NCI-H2196 (cell line): ENCODE results near the gene TWNK.
A peak's percentile ranks its signal among the peaks of the same experiment; 100 is the strongest.

ENCODE experiments used
- DNase-seq: peaks from one replicate; lab custom pipeline; 2025; ENCODE audit not compliant: unreplicated experiment; lab: John Stamatoyannopoulos, UW

TWNK gene

GRCh38 chr10:100996678-100997359 is 9.5 kb downstream of the TWNK start:
- DNase-seq, result peak; percentile 21

GRCh38 chr10:100997360-100998182 is 10.2 kb downstream of the TWNK start:
- peak; percentile 76 for DNase-seq

GRCh38 chr10:100998183-100998990 is 11.0 kb downstream of the TWNK start:
- DNase-seq, result peak; percentile 79

GRCh38 chr10:100998991-100999741 is 11.8 kb downstream of the TWNK start:
- peak; percentile 59 for DNase-seq

GRCh38 chr10:100999742-101000126 is 12.4 kb downstream of the TWNK start, which contains the start of gene LZTS2:
TSS of gene LZTS2 (plus strand) at chr10:100999808. CDS start at chr10:101002539, 2,731 bp downstream.
- no peak for DNase-seq

GRCh38 chr10:101000127-101000914 is 13.0 kb downstream of the TWNK start:
- no peak for DNase-seq

GRCh38 chr10:101000915-101001658 is 13.7 kb downstream of the TWNK start:
- DNase-seq, result no peak

GRCh38 chr10:101001659-101002035 is 14.3 kb downstream of the TWNK start:
- DNase-seq, result no peak

GRCh38 chr10:101002456-101002855 is 15.1 kb downstream of the TWNK start:
- DNase-seq, result no peak

- DNase-seq, result no peak
These were observed 16.4 kb downstream of the TWNK start for GRCh38 chr10:101003639-101004206.

- no peak for DNase-seq
These were observed 18.0 kb downstream of the TWNK start for GRCh38 chr10:101005361-101005760.

- DNase-seq, result no peak
These were observed 18.7 kb downstream of the TWNK start for GRCh38 chr10:101005869-101006567.

- no peak for DNase-seq
These were observed 19.3 kb downstream of the TWNK start for GRCh38 chr10:101006593-101007098.

GRCh38 chr10:101007099-101007711 is 19.9 kb downstream of the TWNK start:
- no peak for DNase-seq

- no peak for DNase-seq
These were observed 20.8 kb downstream of the TWNK start for GRCh38 chr10:101007915-101008822.

- DNase-seq, result no peak
These were observed 21.6 kb downstream of the TWNK start for GRCh38 chr10:101008823-101009423.
